NCI-H446 treated with DMSO at 0.1 percent for 48 hours (cell line): ENCODE data around the gene TMEM39B.
"Not testable (repeated sequence)": the region's sequence is repeated elsewhere in the genome, so short reads cannot be mapped to it uniquely, and the experiment has no call there.

Source experiments
- DNase-seq: peaks from one replicate; lab custom pipeline; 2025; lab: John Stamatoyannopoulos, UW

TMEM39B gene

DNA sequence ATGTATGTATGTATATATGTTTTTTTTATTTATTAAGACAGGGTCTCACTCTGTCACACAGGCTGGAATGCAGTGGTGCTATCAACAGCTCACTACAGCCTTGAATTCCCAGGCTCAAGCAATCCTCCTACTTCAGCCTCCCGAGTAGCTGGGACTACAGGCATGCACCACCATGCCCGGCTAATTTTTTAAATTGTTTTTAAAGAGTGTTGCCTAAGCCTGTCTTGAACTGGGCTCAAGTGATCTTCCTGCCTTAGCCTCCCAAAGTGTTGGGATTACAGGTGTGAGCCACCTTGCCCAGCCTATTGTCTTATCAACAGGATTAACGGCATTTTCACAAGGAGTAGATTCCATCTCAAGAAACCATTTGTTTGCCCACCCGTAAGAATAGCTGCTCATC, 40.7 kb downstream of the TMEM39B start:
- DNase-seq = not testable (repeated sequence)

DNA sequence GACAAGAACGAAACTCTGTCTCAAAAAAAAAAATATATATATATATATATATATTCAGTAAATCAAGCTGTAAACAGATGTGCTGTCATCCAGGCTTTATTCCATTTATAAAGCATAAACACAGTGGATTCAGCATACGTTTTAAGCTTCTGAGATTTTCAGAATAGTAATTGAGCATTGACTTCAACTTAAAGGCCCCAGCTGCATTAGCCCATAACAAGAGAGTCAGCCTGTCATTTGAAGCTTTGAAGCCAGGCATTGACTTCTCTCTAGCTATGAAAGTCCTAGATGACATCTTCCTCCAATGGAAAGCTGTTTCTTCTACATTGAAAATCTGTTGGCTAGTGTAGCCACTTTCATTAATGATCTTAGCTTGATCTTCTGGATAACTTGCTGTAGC, 41.7 kb downstream of the TMEM39B start:
- no peak for DNase-seq

- no peak for DNase-seq
Measured at GRCh38 chr1:32115496-32115895, 42.8 kb downstream of the TMEM39B start.

GRCh38 chr1:32116531-32116930, 43.8 kb downstream of the TMEM39B start:
- DNase-seq = no peak

- DNase-seq = no peak
Measured at GRCh38 chr1:32122151-32122550, 49.4 kb downstream of the TMEM39B start.

- DNase-seq = not testable (repeated sequence)
Measured at GRCh38 chr1:32123361-32123760, 50.6 kb downstream of the TMEM39B start.

DNA sequence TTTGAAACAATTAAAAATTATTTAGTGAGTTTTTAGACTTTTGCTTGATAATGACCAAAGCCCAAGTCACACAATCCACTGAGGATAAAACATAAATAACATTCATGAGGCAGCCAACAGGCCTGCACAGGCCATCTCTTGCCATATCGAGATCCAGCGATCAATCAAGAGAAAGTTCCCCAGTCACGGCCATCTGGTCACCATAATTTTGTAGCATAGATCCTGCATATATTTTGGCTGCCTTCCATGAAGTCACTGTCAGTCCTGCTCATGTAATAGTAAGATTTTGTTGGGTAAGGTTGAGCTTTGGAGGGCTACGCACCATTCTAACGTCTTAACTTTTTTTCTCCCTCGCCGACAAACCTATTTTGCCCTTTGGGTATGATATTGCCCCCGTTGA, 52.6 kb downstream of the TMEM39B start:
- peak; percentile 82 for DNase-seq

DNA sequence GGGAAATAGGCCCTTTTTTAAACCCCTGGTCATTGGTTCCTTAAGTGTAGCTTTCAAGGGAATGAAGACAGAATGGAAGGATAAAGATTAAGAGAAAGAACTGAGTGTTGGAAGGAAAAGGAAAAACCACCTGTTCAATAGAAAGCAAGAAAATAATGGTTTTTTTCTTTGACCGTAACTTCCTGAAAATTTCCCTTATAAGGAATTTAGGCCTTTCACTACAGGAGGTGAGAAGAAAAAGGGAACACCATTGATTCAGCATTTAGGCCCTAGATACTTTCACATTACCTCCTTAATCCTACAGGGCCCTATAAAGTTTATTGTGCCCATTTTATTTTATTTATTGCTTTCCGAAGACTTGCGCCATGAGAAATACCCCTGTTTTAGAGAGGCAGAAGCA, 54.0 kb downstream of the TMEM39B start:
- DNase-seq = no peak

- no peak for DNase-seq
Measured at GRCh38 chr1:32127409-32128198, 54.9 kb downstream of the TMEM39B start.

GRCh38 chr1:32128479-32128878, 55.7 kb downstream of the TMEM39B start:
- no peak for DNase-seq

DNA sequence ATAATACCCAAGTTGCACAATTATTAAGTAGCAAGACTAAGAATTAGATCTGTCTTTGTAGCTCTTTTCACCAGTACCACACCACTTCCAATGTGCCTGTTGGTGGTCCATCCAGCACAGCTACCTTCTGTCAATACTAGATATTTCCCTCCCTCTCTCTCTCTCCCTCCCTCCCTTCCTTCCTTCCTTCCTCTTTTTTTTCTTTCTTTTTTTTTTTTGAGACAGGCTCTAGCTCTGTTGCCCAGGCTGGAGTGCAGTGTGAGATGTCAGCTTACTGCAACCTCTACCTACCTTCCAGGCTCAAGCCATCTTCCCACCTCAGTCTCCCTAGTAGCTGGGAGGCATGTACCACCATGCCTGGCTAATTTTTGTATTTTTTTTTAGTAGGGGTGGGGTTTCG, 56.2 kb downstream of the TMEM39B start:
- DNase-seq = no peak

DNA sequence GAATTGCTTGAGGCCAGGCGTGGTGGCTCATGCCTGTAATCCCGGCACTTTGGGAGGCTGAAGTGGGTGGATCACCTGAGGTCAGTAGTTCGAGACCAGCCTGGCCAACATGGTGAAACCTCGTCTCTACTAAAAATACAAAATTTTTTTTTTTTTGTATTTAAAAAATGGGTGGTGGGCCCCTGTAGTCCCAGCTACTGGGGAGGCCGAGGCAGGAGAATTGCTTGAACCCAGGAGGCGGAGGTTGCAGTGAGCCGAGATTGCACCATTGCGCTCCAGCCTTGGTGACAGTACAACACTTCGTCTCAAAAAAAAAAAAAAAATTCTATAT, 61.2 kb downstream of the TMEM39B start:
- not testable (repeated sequence) for DNase-seq

DNA sequence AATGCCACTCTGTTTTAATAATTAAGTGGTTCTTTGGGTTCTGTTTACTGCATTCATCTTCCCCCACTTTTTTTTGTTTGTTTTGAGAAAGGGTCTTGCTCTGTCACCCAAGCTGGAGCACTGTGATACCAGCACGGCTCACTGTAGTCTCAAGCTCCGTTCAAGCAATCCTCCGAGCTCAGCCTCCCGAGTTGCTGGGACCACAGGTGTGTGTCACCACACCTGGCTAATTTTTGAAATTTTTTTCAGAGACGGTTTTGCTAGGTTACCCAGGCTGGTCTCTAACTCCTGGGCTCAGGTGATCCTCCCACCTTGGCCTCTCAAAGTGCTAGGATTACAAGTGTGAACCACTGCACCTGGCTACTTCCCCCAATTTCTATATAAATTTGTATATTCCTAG, 64.4 kb downstream of the TMEM39B start:
- DNase-seq = no peak

DNA sequence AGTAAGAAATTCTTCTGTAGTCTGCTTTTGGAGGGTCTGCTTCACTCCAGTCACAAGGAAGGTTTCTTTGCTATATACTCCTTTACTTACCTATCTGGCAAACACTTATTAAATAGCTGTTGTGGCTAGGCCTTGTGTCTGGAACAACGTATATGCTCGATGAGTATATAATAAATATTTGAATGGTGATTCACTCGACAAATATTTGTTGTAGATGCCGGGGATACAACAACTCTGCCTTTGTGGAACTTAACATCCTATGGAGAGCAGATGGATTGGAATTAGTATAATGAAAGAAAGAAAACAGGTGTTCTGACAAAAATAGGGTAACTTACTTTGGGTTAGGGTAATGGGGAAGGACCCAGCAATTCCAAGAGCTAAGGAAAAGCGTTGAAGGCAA, 66.2 kb downstream of the TMEM39B start:
- DNase-seq = no peak

GRCh38 chr1:32142446-32143301, 69.9 kb downstream of the TMEM39B start:
- no peak for DNase-seq

GRCh38 chr1:32143302-32143695, 70.6 kb downstream of the TMEM39B start:
- not testable (repeated sequence) for DNase-seq

- no peak for DNase-seq
Measured at GRCh38 chr1:32144033-32144432, 71.3 kb downstream of the TMEM39B start.

GRCh38 chr1:32147799-32148198, 75.1 kb downstream of the TMEM39B start:
- DNase-seq = not testable (repeated sequence)

- DNase-seq = no peak
Measured at GRCh38 chr1:32150847-32151246, 78.1 kb downstream of the TMEM39B start.

GRCh38 chr1:32151319-32151787, 78.6 kb downstream of the TMEM39B start:
- peak; percentile 38 for DNase-seq
